WTC11 (cell line): ENCODE measurements around the gene TTLL9. TPM values are rescaled to one million over a fixed set of nuclear protein-coding genes. Genes with fewer than 3 reads are reported as not detected.

Source experiments
- AFF4 ChIP-seq: sonication (generic); formaldehyde crosslinking; IDR thresholded peaks from 2 replicates; pipeline ENCODE4 v1.8.1; 2023; ENCODE audit warnings: mild to moderate bottlenecking, missing genetic modification reagents, borderline replicate concordance
- CREM ChIP-seq: sonication (generic); formaldehyde crosslinking; IDR thresholded peaks from 2 replicates; pipeline ENCODE4 v1.8.1; 2022; ENCODE audit warnings: mild to moderate bottlenecking, missing genetic modification reagents, moderate library complexity
- E2F5 ChIP-seq: sonication (generic); formaldehyde crosslinking; IDR thresholded peaks from 2 replicates; pipeline ENCODE4 v1.8.1; 2022; ENCODE audit warnings: mild to moderate bottlenecking, moderate library complexity, missing genetic modification reagents
- ERG ChIP-seq: fragments of 250-450 bp; sonication (Bioruptor Pico); IDR thresholded peaks from 2 replicates; pipeline ENCODE4 v1.8.0; 2021; ENCODE audit warnings: mild to moderate bottlenecking
- ESRRA ChIP-seq: sonication (generic); formaldehyde crosslinking; IDR thresholded peaks from 2 replicates; pipeline ENCODE4 v1.8.1; 2022; ENCODE audit warnings: mild to moderate bottlenecking, missing genetic modification reagents, borderline replicate concordance
- ETV6 ChIP-seq: sonication (generic); formaldehyde crosslinking; IDR thresholded peaks from 2 replicates; pipeline ENCODE4 v1.8.1; 2022; ENCODE audit warnings: mild to moderate bottlenecking, missing genetic modification reagents
- FOXK1 ChIP-seq: sonication (generic); formaldehyde crosslinking; IDR thresholded peaks from 2 replicates; pipeline ENCODE4 v1.8.0; 2022; ENCODE audit warnings: mild to moderate bottlenecking, moderate library complexity, missing genetic modification reagents
- FOXP4 ChIP-seq: sonication (generic); formaldehyde crosslinking; IDR thresholded peaks from 2 replicates; pipeline ENCODE4 v1.8.0; 2022; ENCODE audit warnings: mild to moderate bottlenecking, missing genetic modification reagents
- GABPB1 ChIP-seq: sonication (generic); formaldehyde crosslinking; IDR thresholded peaks from 2 replicates; pipeline ENCODE4 v1.8.1; 2023; ENCODE audit warnings: mild to moderate bottlenecking, missing genetic modification reagents
- HMGA2 ChIP-seq: fragments of 250-450 bp; sonication (Bioruptor Pico); IDR thresholded peaks from 2 replicates; pipeline ENCODE4 v1.4.0; 2021; ENCODE audit warnings: mild to moderate bottlenecking, moderate library complexity
- JAZF1 ChIP-seq: fragments of 250-450 bp; sonication (Bioruptor Pico); IDR thresholded peaks from 2 replicates; pipeline ENCODE4 v1.9.0; 2021; ENCODE audit warnings: moderate library complexity, mild to moderate bottlenecking, inconsistent platforms
- MLX ChIP-seq: sonication (generic); formaldehyde crosslinking; IDR thresholded peaks from 2 replicates; pipeline ENCODE4 v1.8.1; 2023; ENCODE audit warnings: mild to moderate bottlenecking, missing genetic modification reagents, moderate library complexity
- NFE2L1 ChIP-seq: sonication (generic); formaldehyde crosslinking; IDR thresholded peaks from 2 replicates; pipeline ENCODE4 v1.8.1; 2023; ENCODE audit warnings: missing genetic modification reagents
- PRDM15 ChIP-seq: sonication (generic); formaldehyde crosslinking; IDR thresholded peaks from 2 replicates; pipeline ENCODE4 v1.8.0; 2022; ENCODE audit warnings: missing genetic modification reagents
- RORB ChIP-seq: fragments of 250-450 bp; sonication (Bioruptor Pico); IDR thresholded peaks from 2 replicates; pipeline ENCODE4 v1.9.0; 2021; ENCODE audit warnings: mild to moderate bottlenecking
- TEAD1 ChIP-seq: sonication (generic); formaldehyde crosslinking; IDR thresholded peaks from 2 replicates; pipeline ENCODE4 v1.8.0; 2022; ENCODE audit warnings: mild to moderate bottlenecking, missing genetic modification reagents
- USF2 ChIP-seq: sonication (generic); formaldehyde crosslinking; IDR thresholded peaks from 2 replicates; pipeline ENCODE4 v1.8.1; 2023; ENCODE audit warnings: mild to moderate bottlenecking, missing genetic modification reagents, moderate library complexity
- ZNF121 ChIP-seq: sonication (generic); formaldehyde crosslinking; IDR thresholded peaks from 2 replicates; pipeline ENCODE4 v1.8.0; 2023; ENCODE audit warnings: missing genetic modification reagents
- ZNF138 ChIP-seq: sonication (generic); formaldehyde crosslinking; conservative IDR thresholded peaks from 2 replicates; pipeline ENCODE4 v1.8.1; 2022; ENCODE audit warnings: mild to moderate bottlenecking, moderate library complexity, missing genetic modification reagents
- ZNF232 ChIP-seq: sonication (generic); formaldehyde crosslinking; IDR thresholded peaks from 2 replicates; pipeline ENCODE4 v1.8.0; 2022; ENCODE audit warnings: mild to moderate bottlenecking, missing genetic modification reagents
- ZNF263 ChIP-seq: sonication (generic); formaldehyde crosslinking; IDR thresholded peaks from 2 replicates; pipeline ENCODE4 v1.8.1; 2022; ENCODE audit warnings: low read depth, mild to moderate bottlenecking, moderate library complexity, missing genetic modification reagents
- ZNF416 ChIP-seq: fragments of 250-450 bp; sonication (Bioruptor Pico); IDR thresholded peaks from 2 replicates; pipeline ENCODE4 v1.9.0; 2021; ENCODE audit warnings: mild to moderate bottlenecking, inconsistent platforms
- ZNF423 ChIP-seq: fragments of 250-450 bp; sonication (Bioruptor Pico); IDR thresholded peaks from 2 replicates; pipeline ENCODE4 v2.1.2; 2022; ENCODE audit warnings: mild to moderate bottlenecking, moderate library complexity
- ZNF425 ChIP-seq: fragments of 250-450 bp; sonication (Bioruptor Pico); conservative IDR thresholded peaks from 2 replicates; pipeline ENCODE4 v1.9.0; 2021; ENCODE audit warnings: mild to moderate bottlenecking
- total RNA-seq: library from RNA; stranded (reverse); gene quantifications from 3 replicates; pipeline ENCODE4 v1.2.3, GENCODE V29; 2021

TTLL9 gene
- total RNA-seq, 1 experiment from 2014 or later = not detected

GRCh38 chr20:31861385-31862156, 8.9 kb upstream of the TTLL9 start (continued):
- peak; percentile 83 for TF ChIP-seq PRDM15 (CRISPR knock-in tag)
- TF ChIP-seq ZNF416 (CRISPR knock-in tag) = no peak
- TF ChIP-seq ZNF263 (CRISPR knock-in tag) = no peak; the same call in 1 of the 2 replicates
- 0 out of 2 replicates have a peak, but pooled peaks have one; percentile 51 for TF ChIP-seq E2F5
- no peak for TF ChIP-seq ESRRA (CRISPR knock-in tag)
- TF ChIP-seq GABPB1 (CRISPR knock-in tag) = no peak
- no peak for TF ChIP-seq ZNF121
- TF ChIP-seq USF2 (CRISPR knock-in tag) = no peak
- no peak for TF ChIP-seq JAZF1
- TF ChIP-seq TEAD1 (CRISPR knock-in tag) = no peak
- 0 out of 2 replicates have a peak, but pooled peaks have one; percentile 41 for TF ChIP-seq FOXP4 (CRISPR knock-in tag)
- no peak for TF ChIP-seq ZNF423
- no peak for TF ChIP-seq MLX (CRISPR knock-in tag)
- no peak for TF ChIP-seq ZNF232 (CRISPR knock-in tag)
- TF ChIP-seq ZNF138 = no peak
- TF ChIP-seq FOXK1 (CRISPR knock-in tag) = no peak
- no peak for TF ChIP-seq NFE2L1 (CRISPR knock-in tag)
- TF ChIP-seq CREM (CRISPR knock-in tag) = peak; percentile 67; the same call in 1 of the 2 replicates
- TF ChIP-seq ETV6 (CRISPR knock-in tag) = no peak
- no peak for TF ChIP-seq ERG
- TF ChIP-seq AFF4 (CRISPR knock-in tag) = no peak
- TF ChIP-seq HMGA2 = no peak
- no peak for TF ChIP-seq RORB (CRISPR knock-in tag)
- no peak for TF ChIP-seq ZNF425 (CRISPR knock-in tag)
